Caco-2 (cell line): ENCODE data around the gene MRO. TPM values are rescaled to one million over a fixed set of nuclear protein-coding genes. Genes with fewer than 3 reads are reported as not detected.

ENCODE experiments used
- BruUV-seq: library from RNA; stranded (reverse); fragments of 400-500 nt; replicated peaks from 2 replicates; lab custom pipeline; 2021; lab: Mats Ljungman, UMichigan
- CTCF ChIA-PET: fragments of 300-600 bp; sonication (Branson Sonifier 250); formaldehyde crosslinking; loops from one replicate; lab custom pipeline; 2022; ENCODE audit warnings: antibody characterized with exemption; lab: Charles Lee
- POLR2A ChIA-PET: fragments of 300-600 bp; sonication (Branson Sonifier 250); formaldehyde crosslinking; loops from one replicate; lab custom pipeline; 2022; ENCODE audit warnings: antibody characterized with exemption; lab: Charles Lee
- DNase-seq, 2 experiments: peaks; one replicate each; pipeline versions ENCODE4 v3.0.0 to v3.0.0-alpha.2; 2020 to 2022
- H3K27me3 ChIP-seq: replicated peaks from 2 replicates; pipeline ENCODE4 v1.6.0; 2011; ENCODE audit warnings: low read length; ENCODE audit not compliant: control insufficient read depth, insufficient read depth
- H3K36me3 ChIP-seq: 2 replicates; pipeline ENCODE4 v1.5.1; 2011; ENCODE audit warnings: low read length; ENCODE audit not compliant: control insufficient read depth, insufficient read depth
- H3K4me1 ChIP-seq: fragments of 250-450 bp; sonication (Bioruptor Pico); 2 replicates; pipeline ENCODE4 v1.5.1; 2020; ENCODE audit warnings: mild to moderate bottlenecking
- H3K4me3 ChIP-seq: 2 replicates; pipeline ENCODE4 v1.5.1; 2011; ENCODE audit warnings: low read depth, mild to moderate bottlenecking, control low read depth, low read length
- H3K9me3 ChIP-seq: fragments of 250-450 bp; sonication (Bioruptor Pico); 2 replicates; pipeline ENCODE4 v1.5.1; 2020; ENCODE audit warnings: mild to moderate bottlenecking, moderate library complexity
- H3K27ac Mint-ChIP-seq: one replicate; pipeline ENCODE4 v1.8.0; 2022; ENCODE audit warnings: mixed read lengths; ENCODE audit not compliant: unreplicated experiment
- H3K27me3 Mint-ChIP-seq: one replicate; pipeline ENCODE4 v1.8.0; 2022; ENCODE audit warnings: mixed read lengths; ENCODE audit not compliant: insufficient read depth, unreplicated experiment
- H3K36me3 Mint-ChIP-seq: one replicate; pipeline ENCODE4 v1.8.0; 2022; ENCODE audit warnings: mild to moderate bottlenecking, mixed read lengths; ENCODE audit not compliant: insufficient read depth, unreplicated experiment
- H3K4me1 Mint-ChIP-seq: one replicate; pipeline ENCODE4 v1.8.0; 2022; ENCODE audit warnings: low read depth, mixed read lengths; ENCODE audit not compliant: unreplicated experiment
- H3K4me3 Mint-ChIP-seq: one replicate; pipeline ENCODE4 v1.8.0; 2022; ENCODE audit warnings: mild to moderate bottlenecking, moderate library complexity, mixed read lengths; ENCODE audit not compliant: unreplicated experiment
- H3K9me3 Mint-ChIP-seq: one replicate; pipeline ENCODE4 v1.8.0; 2022; ENCODE audit warnings: mixed read lengths; ENCODE audit not compliant: unreplicated experiment
- intact Hi-C: fragments of 100-400 bp; cut with micrococcal nuclease; formaldehyde crosslinking; loops from one replicate; pipeline ENCODE4 v1.10.0; 2022; ENCODE audit not compliant: unreplicated experiment
- total RNA-seq: library from RNA; stranded (reverse); gene quantifications from 2 replicates; pipeline ENCODE4 v1.2.3, GENCODE V29; 2022
- TF ChIP-seq, protein P1 (sequence below), 2 experiments: fragments of 200-600 bp in 1 of 2; IDR thresholded peaks; 1 replicate in 1 of 2; 2 replicates in 1 of 2; pipeline versions ENCODE4 v1.5.1 to v1.8.0; 2011 to 2022; ENCODE audit warnings: antibody characterized with exemption in 1 of 2, control low read depth in 1 of 2, inconsistent platforms in 1 of 2, low read depth in 1 of 2, low read length in 1 of 2, mild to moderate bottlenecking in 1 of 2, moderate library complexity in 1 of 2; ENCODE audit not compliant: insufficient read depth in 1 of 2, severe bottlenecking in 1 of 2, unreplicated experiment in 1 of 2

Gene MRO
- total RNA-seq, 1 experiment from 2014 or later, result not detected

DNA sequence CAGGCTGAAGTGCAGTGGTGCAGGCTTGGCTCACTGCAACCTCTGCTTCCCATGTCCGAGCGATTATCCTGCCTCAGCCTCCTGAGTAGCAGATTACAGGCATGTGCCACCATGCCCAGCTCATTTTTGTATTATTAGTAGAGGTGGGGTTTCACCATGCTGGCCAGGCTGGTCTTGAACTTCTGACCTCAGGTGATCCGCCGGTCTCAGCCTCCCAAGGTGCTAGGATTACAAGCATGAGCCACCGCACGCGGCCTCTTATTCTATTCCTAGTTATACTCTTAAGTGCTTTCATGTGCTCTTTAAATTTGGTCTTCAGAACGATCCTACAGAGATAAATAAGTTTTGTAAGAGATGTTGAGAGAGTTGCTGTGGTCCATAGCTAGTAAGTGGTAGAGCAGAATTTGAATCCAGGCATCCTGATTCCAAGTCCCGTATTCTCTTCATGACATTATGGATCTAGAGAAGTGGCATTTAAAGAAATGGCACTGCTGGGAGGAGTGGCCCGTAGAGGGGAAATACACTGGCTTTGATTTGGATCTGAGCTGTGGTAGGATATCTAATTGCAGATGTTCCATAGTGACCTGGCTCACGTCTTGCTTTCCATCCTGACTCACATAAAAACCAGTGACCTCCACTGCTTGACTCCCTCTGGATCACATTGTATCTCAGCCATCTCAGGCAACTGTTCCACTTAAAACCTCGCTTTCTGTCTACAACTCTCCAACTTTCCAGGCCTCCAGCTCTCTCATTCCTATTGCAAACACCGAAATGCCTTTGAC, 36.4 kb upstream of the MRO start:
- Mint-ChIP-seq H3K36me3 (no peaks in the 10 kb centered on the region), H3K27me3 (peaks cover 2% of the 10 kb centered on the region), H3K27ac (no peak overlapping the region), H3K4me1 (peaks cover 9% of the 10 kb centered on the region), H3K4me3 (no peak overlapping the region), H3K9me3 (peaks cover 9% of the 10 kb centered on the region)
- no TSS peak for BruUV-seq
- H3K4me3 ChIP-seq, result no peak overlapping the region
- H3K36me3 ChIP-seq, result no peaks in the 10 kb centered on the region
- intact Hi-C loops, result no loop called here
- TF ChIP-seq, protein P1, sequence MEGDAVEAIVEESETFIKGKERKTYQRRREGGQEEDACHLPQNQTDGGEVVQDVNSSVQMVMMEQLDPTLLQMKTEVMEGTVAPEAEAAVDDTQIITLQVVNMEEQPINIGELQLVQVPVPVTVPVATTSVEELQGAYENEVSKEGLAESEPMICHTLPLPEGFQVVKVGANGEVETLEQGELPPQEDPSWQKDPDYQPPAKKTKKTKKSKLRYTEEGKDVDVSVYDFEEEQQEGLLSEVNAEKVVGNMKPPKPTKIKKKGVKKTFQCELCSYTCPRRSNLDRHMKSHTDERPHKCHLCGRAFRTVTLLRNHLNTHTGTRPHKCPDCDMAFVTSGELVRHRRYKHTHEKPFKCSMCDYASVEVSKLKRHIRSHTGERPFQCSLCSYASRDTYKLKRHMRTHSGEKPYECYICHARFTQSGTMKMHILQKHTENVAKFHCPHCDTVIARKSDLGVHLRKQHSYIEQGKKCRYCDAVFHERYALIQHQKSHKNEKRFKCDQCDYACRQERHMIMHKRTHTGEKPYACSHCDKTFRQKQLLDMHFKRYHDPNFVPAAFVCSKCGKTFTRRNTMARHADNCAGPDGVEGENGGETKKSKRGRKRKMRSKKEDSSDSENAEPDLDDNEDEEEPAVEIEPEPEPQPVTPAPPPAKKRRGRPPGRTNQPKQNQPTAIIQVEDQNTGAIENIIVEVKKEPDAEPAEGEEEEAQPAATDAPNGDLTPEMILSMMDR (IDR thresholded peaks at IDR 0.05; ENCODE audit: insufficient read depth in 1 of 2, low read depth in 1 of 2, low read length in 1 of 2, severe bottlenecking in 1 of 2, unreplicated experiment in 1 of 2), result no peak
- no peaks in the 10 kb centered on the region for H3K27me3 ChIP-seq
- DNase-seq, result no peak
- H3K4me1 ChIP-seq, result peaks cover 7% of the 10 kb centered on the region; the same call in 1 of the 2 replicates
- ChIA-PET POLR2A (no interaction called here), CTCF (no interaction called here)
- no peaks in the 10 kb centered on the region for H3K9me3 ChIP-seq

DNA sequence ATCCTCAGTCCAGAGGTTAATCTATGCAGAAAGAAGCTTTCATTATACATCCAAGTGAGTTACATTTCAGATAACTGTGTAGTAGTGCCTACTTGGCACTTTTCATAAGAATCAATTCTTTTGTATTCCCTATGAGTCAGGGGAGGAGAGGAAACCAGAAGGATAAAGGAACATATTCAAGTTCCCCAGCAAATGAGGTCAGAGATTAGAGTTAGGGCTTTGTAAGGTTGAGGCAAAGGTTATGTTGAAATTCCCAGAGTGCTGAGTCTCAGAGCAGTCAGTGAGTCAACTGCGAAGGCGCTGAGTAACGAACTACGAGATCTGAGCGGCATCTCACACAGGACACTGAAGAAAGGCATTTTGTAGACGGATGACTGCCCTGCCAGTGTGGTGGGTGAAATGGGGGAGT, 34.1 kb upstream of the MRO start:
- no peaks in the 10 kb centered on the region for H3K36me3 Mint-ChIP-seq
- no peak overlapping the region for H3K27ac Mint-ChIP-seq
- peaks cover 9% of the 10 kb centered on the region for H3K9me3 Mint-ChIP-seq
- Histone ChIP-seq H3K9me3 (no peaks in the 10 kb centered on the region), H3K36me3 (no peaks in the 10 kb centered on the region), H3K4me3 (no peak overlapping the region), H3K4me1 (peaks cover 7% of the 10 kb centered on the region; the same call in 1 of the 2 replicates), H3K27me3 (no peaks in the 10 kb centered on the region)
- BruUV-seq, result no TSS peak
- TF ChIP-seq, protein P1 (IDR thresholded peaks at IDR 0.05; ENCODE audit: insufficient read depth in 1 of 2, low read depth in 1 of 2, low read length in 1 of 2, severe bottlenecking in 1 of 2, unreplicated experiment in 1 of 2), result no peak
- H3K27me3 Mint-ChIP-seq, result peaks cover 2% of the 10 kb centered on the region
- H3K4me1 Mint-ChIP-seq, result peaks cover 9% of the 10 kb centered on the region
- ChIA-PET POLR2A (no interaction called here), CTCF (no interaction called here)
- H3K4me3 Mint-ChIP-seq, result no peak overlapping the region
- intact Hi-C loops, result no loop called here
- DNase-seq, result peak in 1 of 2 experiments; percentile 30

- H3K27me3 Mint-ChIP-seq, result no peaks in the 10 kb centered on the region
- H3K4me3 Mint-ChIP-seq, result no peak overlapping the region
- CTCF ChIA-PET, result no interaction called here
Observed at GRCh38 chr18:50850307-50851065, 30.7 kb upstream of the MRO start.

More at GRCh38 chr18:50850307-50851065, 30.7 kb upstream of the MRO start:
- POLR2A ChIA-PET, result no interaction called here
- Mint-ChIP-seq H3K9me3 (peaks cover 9% of the 10 kb centered on the region), H3K27ac (no peak overlapping the region), H3K36me3 (no peaks in the 10 kb centered on the region), H3K4me1 (peaks cover 9% of the 10 kb centered on the region)
- intact Hi-C loops, result no loop called here
- TF ChIP-seq, protein P1 (IDR thresholded peaks at IDR 0.05; ENCODE audit: insufficient read depth in 1 of 2, low read depth in 1 of 2, low read length in 1 of 2, severe bottlenecking in 1 of 2, unreplicated experiment in 1 of 2), result no peak
- Histone ChIP-seq H3K4me3 (no peak overlapping the region), H3K27me3 (no peaks in the 10 kb centered on the region), H3K36me3 (no peaks in the 10 kb centered on the region), H3K4me1 (peaks cover 7% of the 10 kb centered on the region; the same call in 1 of the 2 replicates), H3K9me3 (no peaks in the 10 kb centered on the region)
- no TSS peak for BruUV-seq
- DNase-seq, result no peak
